ENCODE measurements around the gene MPND.

MPND gene

GRCh38 chr19:4385291-4386040 is 42.1 kb downstream of the MPND start:
- no peak for DNase-seq

- DNase-seq: no peak
These were observed 42.9 kb downstream of the MPND start for GRCh38 chr19:4386041-4386782.

GRCh38 chr19:4388337-4389063 is 45.1 kb downstream of the MPND start:
- no peak for DNase-seq

DNA sequence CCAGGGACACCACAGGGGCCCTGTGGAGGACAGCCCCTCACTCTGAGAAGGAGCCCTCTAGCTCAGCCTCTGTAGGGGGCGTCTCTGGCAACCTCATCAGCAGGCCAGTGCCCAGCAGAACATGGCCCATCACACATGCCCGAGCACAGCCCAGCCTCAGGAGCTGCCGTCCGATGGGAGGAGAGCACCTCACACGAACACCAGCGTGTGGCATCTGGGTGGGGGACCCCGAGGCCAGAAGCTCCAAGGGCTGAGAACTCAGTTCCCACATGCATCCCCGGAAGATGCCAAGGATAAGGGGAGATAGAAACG is 45.7 kb downstream of the MPND start:
- DNase-seq: no peak

DNA sequence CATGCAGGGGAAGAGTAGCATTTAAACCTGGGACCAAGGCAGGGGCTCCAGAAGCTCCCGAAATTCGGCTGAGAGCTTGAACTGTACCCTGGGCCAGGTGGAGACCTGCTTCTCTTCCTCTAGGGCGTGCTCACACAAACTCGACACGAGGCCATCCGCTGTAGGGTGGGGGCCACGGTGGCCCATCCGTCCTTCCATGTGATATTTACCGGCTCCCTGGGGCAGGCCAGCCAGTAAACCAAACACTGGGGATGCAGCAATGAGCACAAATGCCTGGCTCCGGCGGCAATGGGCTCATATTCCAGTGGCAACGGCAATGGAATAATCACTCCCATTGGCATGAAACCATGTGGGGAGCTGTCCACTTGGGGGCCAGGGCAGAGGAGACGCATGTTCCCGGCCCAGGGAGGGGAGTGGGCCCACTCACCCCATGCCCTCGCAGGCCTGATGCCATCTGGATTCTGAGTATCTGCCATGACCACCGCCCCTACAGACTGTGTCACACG is 46.2 kb downstream of the MPND start:
- DNase-seq: no peak

DNA sequence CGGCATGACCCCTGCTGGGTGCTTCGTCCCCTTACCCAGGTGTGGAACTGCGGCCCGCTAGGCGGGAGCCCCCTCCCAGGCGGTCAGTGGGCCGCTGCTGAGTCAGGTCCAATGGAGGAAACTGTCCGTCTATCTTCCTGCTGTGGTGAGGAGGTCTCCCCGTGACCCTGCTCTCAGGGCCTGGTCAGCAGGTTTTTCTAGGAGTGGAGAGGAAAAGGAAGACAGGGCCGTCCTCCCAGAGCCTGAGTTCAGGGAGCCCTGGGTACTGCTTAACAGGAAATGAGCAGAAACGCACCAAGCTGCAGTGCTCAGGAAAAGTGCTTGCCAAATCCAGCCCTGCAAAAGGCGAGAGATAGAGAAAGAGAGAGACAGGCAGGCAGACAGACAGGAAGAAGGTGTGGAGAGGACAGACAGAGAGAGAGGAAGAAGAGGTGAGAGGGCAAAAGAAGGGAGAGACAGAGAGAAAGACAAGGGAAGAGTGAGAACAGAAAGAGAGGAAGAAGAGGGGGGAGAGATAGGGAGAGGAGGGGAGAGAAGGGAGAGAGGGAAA is 46.7 kb downstream of the MPND start:
- DNase-seq: no peak

DNA sequence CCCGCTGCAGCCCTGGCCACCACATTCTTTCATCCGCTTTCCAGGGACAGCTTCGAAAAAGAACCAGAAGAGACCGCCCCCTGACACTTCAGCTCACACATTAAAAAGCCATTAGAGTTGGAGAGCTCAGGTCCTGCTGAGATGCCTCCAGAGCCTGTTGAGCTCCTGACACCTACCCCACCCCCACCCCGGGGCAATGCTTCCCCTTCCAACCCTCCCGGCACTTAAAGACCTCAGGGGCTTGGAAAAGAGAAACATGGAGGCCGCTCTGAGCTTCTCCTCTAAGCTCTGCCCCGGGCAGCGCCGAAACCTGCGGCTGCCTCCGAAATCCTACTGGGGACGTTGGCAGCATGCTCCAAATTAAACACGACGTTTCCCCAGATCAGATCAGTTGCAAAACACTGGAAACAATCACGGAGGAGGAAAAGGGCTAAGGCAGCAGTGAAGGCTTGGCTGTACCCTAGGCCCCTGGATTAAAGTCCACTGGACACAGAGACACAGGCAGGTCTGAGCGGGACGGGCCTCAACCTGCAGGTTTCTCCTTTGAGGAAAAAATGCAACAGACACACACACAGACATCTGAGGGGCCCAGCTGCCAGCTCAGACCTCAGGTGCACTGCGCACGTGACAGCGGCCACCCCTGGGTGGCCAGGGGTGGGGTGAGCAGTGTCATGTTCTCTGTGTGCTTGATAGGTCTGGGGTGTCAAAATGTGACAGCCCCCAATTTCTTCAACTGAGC is 47.4 kb downstream of the MPND start:
- no peak for DNase-seq

GRCh38 chr19:4391306-4391693 is 47.9 kb downstream of the MPND start:
- no peak for DNase-seq

DNA sequence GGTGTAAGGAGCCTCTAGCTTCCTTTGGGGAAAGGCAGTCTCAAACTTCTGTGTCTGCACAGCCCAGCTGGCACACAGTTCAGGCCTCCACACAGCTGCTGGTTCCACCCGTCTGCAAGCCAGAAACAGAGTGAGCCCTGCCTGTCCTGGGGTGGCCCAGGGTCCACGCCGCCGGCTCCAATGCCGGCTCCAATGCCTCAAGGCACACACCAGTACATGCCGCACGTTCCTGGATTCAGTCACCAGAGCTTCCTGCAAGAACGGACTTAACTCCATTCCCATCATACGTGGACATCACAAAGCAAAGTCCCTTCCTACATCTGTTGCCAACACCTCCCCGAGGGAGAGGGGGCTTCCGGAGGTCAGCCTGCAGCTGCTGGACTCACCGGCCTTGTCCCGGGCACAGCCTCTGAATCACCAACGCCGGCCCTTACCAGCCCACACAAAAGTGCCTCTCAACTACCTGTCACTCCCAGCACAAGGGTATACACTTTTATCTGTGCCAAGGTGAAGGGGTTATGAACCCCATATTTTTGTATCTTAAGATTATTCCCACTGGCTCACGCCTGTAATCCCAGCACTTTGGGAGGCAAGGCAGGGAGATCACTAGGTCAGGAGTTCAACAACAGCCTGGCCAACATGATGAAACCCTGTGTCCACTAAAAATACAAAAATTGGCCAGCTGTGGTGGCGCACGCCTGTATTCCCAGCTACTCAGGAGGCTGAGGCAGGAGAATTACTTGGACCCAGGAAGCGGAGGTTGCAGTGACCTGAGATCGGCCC is 48.5 kb downstream of the MPND start:
- no peak for DNase-seq

DNA sequence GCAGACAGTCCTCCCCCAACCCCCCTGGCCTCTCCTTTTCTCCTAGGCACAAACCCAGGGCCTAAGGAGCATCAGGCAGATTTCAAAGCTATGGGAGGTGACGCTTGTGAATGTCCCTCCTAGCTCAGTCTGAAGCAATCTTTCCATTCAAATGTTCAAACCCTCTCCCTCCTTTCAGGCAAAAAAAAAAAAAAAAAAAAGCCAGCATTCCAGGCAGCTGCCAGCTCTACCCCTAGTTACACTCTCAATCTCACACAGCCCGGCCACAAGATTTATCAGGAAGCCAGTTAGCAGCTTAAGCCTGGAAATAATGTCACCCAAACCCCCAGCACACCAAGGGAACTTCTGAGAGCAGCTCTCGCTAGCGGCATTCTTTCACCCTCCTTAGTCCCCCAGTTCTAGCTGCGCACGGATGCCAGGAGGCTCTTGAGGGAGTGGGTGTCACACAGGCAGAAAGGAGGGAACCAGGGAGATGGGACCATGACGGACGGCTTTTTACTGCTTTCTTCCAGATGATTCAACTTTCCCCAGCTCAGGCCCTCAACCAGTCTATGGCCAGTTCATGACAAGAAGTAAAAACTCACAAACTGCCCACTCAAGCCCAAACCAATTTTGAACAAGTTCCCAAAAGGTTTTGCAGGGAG is 50.7 kb downstream of the MPND start:
- DNase-seq: no peak

DNA sequence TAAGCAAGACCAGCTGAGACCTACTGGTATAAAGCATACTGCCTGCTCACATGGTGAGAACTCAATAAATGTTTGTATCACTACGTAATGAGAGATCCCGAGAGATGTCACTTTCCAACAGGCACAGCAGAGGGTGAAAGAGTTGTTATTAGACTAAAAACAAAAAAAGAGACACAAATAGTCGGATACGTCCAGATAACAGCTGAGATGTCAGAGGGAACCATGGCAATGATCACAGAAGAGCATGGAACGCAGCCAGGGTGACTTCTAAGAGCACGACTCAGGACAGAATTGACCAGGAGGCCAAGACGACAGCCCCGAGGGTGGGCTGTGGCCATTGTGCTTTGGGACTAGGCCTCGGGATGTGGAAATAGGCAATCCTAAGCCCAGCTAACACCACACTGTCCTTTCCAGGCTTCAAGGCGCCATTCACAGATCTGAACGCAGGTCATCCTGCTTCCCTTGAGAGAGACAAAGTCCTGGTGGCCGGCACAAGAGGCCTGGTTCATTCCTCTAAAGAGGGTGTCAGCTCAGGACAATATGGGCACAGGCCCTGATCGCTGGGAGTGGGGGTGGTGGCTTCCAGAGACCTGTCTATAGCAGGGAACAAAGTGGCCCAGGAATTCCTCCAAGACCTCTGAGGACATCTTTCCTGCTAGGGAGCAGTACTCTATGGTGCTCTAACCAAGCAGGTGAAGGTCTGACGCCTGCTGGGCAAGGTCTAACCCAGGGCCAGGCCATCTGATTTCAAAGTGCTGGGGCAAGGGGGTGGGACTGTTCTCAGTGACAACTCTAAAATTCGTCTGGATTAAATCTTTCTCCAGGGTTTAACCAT is 53.8 kb downstream of the MPND start:
- no peak for DNase-seq

- DNase-seq: no peak
These were observed 56.4 kb downstream of the MPND start for GRCh38 chr19:4399812-4400134.

- DNase-seq: peak; percentile 72 to 89
These were observed 57.0 kb downstream of the MPND start, which contains the start of gene SH3GL1 for GRCh38 chr19:4400135-4400936. SH3GL1 (minus strand) TSS chr19:4400547; CDS start chr19:4400368, 179 bp downstream.

GRCh38 chr19:4401769-4402170 is 58.4 kb downstream of the MPND start:
- DNase-seq: no peak

DNA sequence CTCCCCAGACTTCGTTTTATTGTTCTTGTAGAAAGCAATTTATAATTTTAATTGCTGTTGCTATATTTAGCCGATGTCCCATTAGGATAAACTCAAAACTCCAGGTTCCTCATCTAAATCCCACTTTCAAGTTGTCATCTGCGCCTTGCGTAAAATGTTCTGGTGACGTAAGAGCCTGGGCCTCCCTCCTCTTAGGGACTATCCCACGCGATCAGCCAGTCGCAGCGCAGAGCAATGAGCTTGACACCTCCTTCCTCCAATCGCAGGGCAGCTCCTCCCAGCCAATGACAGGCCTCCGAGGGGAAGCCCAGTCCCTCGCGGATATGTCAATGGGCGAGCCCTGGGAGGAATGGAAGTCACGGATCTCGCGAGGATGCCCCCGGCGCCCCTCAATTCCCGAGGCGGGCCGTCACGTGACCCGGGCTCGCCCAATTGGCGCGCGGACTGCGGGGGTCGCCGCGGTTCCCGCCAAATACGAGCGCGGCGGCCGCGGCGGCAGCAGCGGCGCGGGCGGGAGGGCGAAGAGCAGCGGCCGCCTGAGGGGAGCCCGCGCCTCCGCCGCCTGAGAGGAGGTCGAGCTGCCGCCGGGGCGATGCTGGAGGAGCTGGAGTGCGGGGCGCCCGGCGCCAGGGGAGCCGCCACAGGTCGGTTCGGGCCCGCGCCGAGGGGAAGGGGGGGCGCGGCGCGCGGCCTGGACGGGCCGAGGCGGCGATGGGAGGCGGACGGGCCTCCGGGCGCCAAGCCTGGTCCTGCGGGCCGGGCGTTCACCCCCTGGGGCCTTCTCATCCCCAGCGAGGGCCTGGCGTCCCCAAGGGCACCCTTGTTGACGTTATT is 59.0 kb downstream of the MPND start, which contains the start of gene CHAF1A:
Gene CHAF1A, plus strand, starts transcription at position 470 of the 834 bp plus-strand sequence. Its CDS starts 123 bp downstream, at position 593.
- peak; percentile 98 for DNase-seq

DNA sequence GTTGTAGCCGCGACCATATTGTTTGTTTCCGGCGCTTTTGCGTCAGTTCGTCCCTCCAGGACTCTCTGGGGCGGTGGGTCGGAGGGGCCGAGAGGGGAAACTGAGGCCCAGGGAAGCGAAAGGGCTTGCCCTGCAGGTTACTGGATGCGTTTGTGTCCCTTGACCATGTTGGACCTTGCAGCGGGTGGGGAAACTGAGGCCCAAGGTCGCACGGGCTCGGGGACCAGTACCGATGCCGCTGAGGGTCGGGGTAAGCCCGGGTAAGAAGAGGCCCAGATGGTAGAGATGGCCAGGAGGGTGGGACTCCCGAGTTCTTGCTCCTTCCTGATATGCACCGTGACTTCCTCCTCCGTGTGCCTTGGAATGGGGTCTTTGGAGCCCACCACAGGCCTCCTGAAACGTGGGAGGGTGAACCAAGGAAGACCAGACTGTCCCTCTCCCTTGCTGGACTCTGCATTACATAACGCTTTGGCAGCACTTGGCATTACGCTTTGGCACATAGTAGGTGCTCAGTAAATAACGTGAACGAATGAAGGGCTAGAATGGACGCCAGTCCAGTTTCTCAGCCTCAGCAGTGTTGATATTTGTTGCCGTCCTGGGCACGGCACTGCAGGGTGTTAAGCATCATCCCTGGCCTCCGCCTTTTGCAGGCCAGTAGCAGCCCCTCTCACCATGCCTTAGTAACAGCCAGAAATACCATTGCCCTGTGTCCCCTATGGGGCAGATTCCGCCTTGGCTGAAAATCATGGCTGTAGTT is 59.8 kb downstream of the MPND start:
- no peak for DNase-seq

GRCh38 chr19:4405977-4406376 is 62.6 kb downstream of the MPND start:
- DNase-seq: no peak

DNA sequence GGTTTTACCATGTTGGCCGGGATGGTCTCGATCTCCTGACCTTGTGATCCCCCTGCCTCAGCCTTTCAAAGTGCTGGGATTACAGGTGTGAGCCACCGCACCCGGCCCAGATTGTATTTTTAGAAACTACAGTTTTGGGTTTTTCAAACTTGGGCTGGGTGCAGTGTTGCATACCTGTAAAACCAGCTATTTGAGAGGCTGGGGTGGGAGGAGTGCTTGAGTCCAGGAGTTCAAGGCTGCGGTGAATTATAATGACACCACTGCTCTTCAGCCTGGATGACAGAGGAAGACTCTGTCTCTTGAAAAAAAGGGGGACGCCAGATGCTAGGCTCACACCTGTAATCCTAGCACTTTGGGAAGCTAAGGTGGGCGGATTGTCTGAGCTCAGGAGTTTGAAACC is 63.3 kb downstream of the MPND start:
- no peak for DNase-seq

All from NCI-H1930 (cell line).